Stomach (tissue), 9 donors: ENCODE data around the gene LAMTOR2. TPM values are rescaled to one million over a fixed set of nuclear protein-coding genes. Genes with fewer than 3 reads are reported as not detected.

Source experiments
- DNase-seq, 2 donors: peaks; one replicate each; pipeline versions ENCODE4 v3.0.0 to v3.0.0-alpha.2; 2013 to 2019
- H3K27ac ChIP-seq, 5 donors: fragments of 200-600 bp in 4 of 5; sonication (generic) in 4 of 5; one replicate each; pipeline ENCODE4 v1.5.1; 2013 to 2019; ENCODE audit warnings: mild to moderate bottlenecking in 1 of 5, moderate library complexity in 1 of 5
- H3K27me3 ChIP-seq, 3 donors: fragments of 200-600 bp; sonication (generic); one replicate each; pipeline ENCODE4 v1.5.1; 2017 to 2019; ENCODE audit warnings: mixed run types in 1 of 3
- H3K36me3 ChIP-seq, 4 donors: fragments of 200-600 bp; sonication (generic); 1 replicate in 3 of 4; 2 replicates in 1 of 4; pipeline ENCODE4 v1.5.1; 2016 to 2019
- H3K4me1 ChIP-seq, 4 donors: fragments of 200-600 bp; sonication (generic); one replicate each; pipeline ENCODE4 v1.5.1; 2016 to 2019
- H3K4me3 ChIP-seq, 4 donors: fragments of 200-600 bp; sonication (generic) in 3 of 4; one replicate each; pipeline ENCODE4 v1.5.1; 2016 to 2019; ENCODE audit warnings: mild to moderate bottlenecking in 1 of 4
- H3K9me3 ChIP-seq, 4 donors: fragments of 200-600 bp; sonication (generic); one replicate each; pipeline ENCODE4 v1.5.1; 2016 to 2019
- CTCF ChIP-seq, 7 experiments: fragments of 450-650 bp in 4 of 7; fragments of 200-600 bp in 3 of 7; sonication (generic) in 3 of 7; IDR thresholded peaks; one replicate each; pipeline ENCODE4 v1.5.1; 2016 to 2019; ENCODE audit warnings: antibody characterized with exemption in 7 of 7, control low read depth in 2 of 7, mild to moderate bottlenecking in 1 of 7
- EP300 ChIP-seq: sonication (generic); formaldehyde crosslinking; IDR thresholded peaks from one replicate; pipeline ENCODE4 v1.6.1; 2017; ENCODE audit warnings: antibody characterized with exemption
- POLR2A ChIP-seq, 4 donors: fragments of 450-650 bp; IDR thresholded peaks; one replicate each; pipeline ENCODE4 v1.6.1; 2016; ENCODE audit warnings: antibody characterized with exemption in 4 of 4, control low read depth in 2 of 4, mild to moderate bottlenecking in 1 of 4, moderate library complexity in 1 of 4
- POLR2AphosphoS5 ChIP-seq, 3 donors: sonication (generic); formaldehyde crosslinking; IDR thresholded peaks; one replicate each; pipeline ENCODE4 v1.6.1; 2016; ENCODE audit warnings: antibody characterized with exemption in 3 of 3
- WGBS, 5 donors: extraction: QIAGEN DNeasy Blood & Tissue Kit in 3 of 5; methylation state at CpG; one replicate each; pipeline versions ENCODE4 v1.1.5 to v1.1.7; 2013 to 2018; 5-methylcytosine and 5-hydroxymethylcytosine counted together
- intact Hi-C: fragments of 100-400 bp; cut with DNase I; formaldehyde crosslinking; loops from one replicate; pipeline ENCODE4 v1.15.1; 2023; ENCODE audit warnings: low total_unique reads
- polyA plus RNA-seq, 3 donors: library from polyadenylated mRNA; stranded (reverse); fragments of 200-250 nt; gene quantifications; one replicate each; pipeline ENCODE4 v1.2.3, GENCODE V29; 2013
- total RNA-seq, 5 donors: library from RNA; depleted of rRNA; stranded (reverse); fragments of >200 nt; gene quantifications; one replicate each; pipeline versions ENCODE4 v1.1.0 to v1.2.3, GENCODE V29; 2014 to 2016
- donor health status: healthy with polysubstance abuse.
- donor health status: Bipolar disorder and iron deficiency.
- donor health status: healthy.

Gene LAMTOR2
- total and polyA plus RNA-seq, 8 donors = 7.0 to 170 (median 40.6) TPM; not detected in 1

- TF ChIP-seq EP300 (no peak), POLR2A (IDR thresholded peaks at IDR 0.05) (peak in 2 of 4 donors; percentile 39 to 64), CTCF (IDR thresholded peaks at IDR 0.05) (peak in 1 of 7 experiments; percentile 8), POLR2AphosphoS5 (IDR thresholded peaks at IDR 0.05) (peak in 2 of 3 donors; percentile 76 to 85)
- Histone ChIP-seq H3K9me3 (no peaks in the 10 kb centered on the region), H3K4me3 (peak within 1 kb of the TSS; percentile 36 to 54 (median 44)), H3K27ac (peak within 1 kb of the TSS; percentile 71 to 86 (median 81)), H3K27me3 (no peaks in the 10 kb centered on the region), H3K36me3 (peaks cover 7 to 19% (median 17%) of the 10 kb centered on the region in 4 donors), H3K4me1 (peaks cover 4 to 29% (median 11%) of the 10 kb centered on the region in 4 donors)
- 19 to 44% (median 29%) methylated on average over 11 of the region's 11 CpGs for WGBS, 5 donors
- peak; percentile 88 to 96 for DNase-seq
- intact Hi-C loops = no loop called here
These were observed 6.5 kb downstream of the LAMTOR2 start, which contains the start of gene RAB25 for GRCh38 chr1:156060937-156061636. Gene RAB25 (plus strand): TSS chr1:156061160. CDS start chr1:156061401, 241 bp downstream.

- Histone ChIP-seq H3K27me3 (no peaks in the 10 kb centered on the region), H3K27ac (peak overlapping the region; percentile 71 to 86 (median 81)), H3K4me1 (peaks cover 0 to 25% (median 6%) of the 10 kb centered on the region in 4 donors), H3K9me3 (no peaks in the 10 kb centered on the region), H3K36me3 (peaks cover 7 to 21% (median 17%) of the 10 kb centered on the region in 4 donors), H3K4me3 (peak overlapping the region; percentile 36 to 54 (median 44))
- TF ChIP-seq POLR2AphosphoS5 (IDR thresholded peaks at IDR 0.05) = peak in 1 of 3 donors; percentile 16
- TF ChIP-seq POLR2A (IDR thresholded peaks at IDR 0.05) = no peak
- WGBS, 5 donors = 50 to 58% (median 52%) methylated on average over 3 of the region's 3 CpGs
- DNase-seq = peak in 1 of 2 donors; percentile 40
- intact Hi-C loops = no loop called here
These were observed 7.6 kb downstream of the LAMTOR2 start for GRCh38 chr1:156062189-156062588.

- WGBS, 5 donors = 44 to 64% (median 57%) methylated on average over 2 of the region's 2 CpGs
- H3K36me3 ChIP-seq = peaks cover 0 to 24% (median 14%) of the 10 kb centered on the region in 4 donors
- intact Hi-C loops = no loop called here
- H3K4me1 ChIP-seq = peaks cover 0 to 22% (median 6%) of the 10 kb centered on the region in 4 donors
- TF ChIP-seq POLR2AphosphoS5 (IDR thresholded peaks at IDR 0.05) (no peak), POLR2A (IDR thresholded peaks at IDR 0.05) (no peak), EP300 (no peak), CTCF (IDR thresholded peaks at IDR 0.05) (no peak)
- no peaks in the 10 kb centered on the region for H3K9me3 ChIP-seq
- peak overlapping the region in 2 of 5 donors; percentile 18 to 81 for H3K27ac ChIP-seq
- peak overlapping the region in 1 of 4 donors; percentile 18 for H3K4me3 ChIP-seq
- DNase-seq = no peak
- H3K27me3 ChIP-seq = no peaks in the 10 kb centered on the region
These were observed 9.4 kb downstream of the LAMTOR2 start for GRCh38 chr1:156063997-156064285.

GRCh38 chr1:156064615-156065014 is 10.0 kb downstream of the LAMTOR2 start:
- H3K9me3 ChIP-seq = no peaks in the 10 kb centered on the region
- no peak overlapping the region for H3K27ac ChIP-seq
- WGBS, 5 donors = 89 to 100% (median 95%) methylated on average over 2 of the region's 2 CpGs
- intact Hi-C loops = no loop called here
- peaks cover 0 to 22% (median 6%) of the 10 kb centered on the region in 4 donors for H3K4me1 ChIP-seq
- no peaks in the 10 kb centered on the region for H3K27me3 ChIP-seq
- H3K36me3 ChIP-seq = peaks cover 0 to 29% (median 15%) of the 10 kb centered on the region in 4 donors
- TF ChIP-seq POLR2A (IDR thresholded peaks at IDR 0.05) (no peak), POLR2AphosphoS5 (IDR thresholded peaks at IDR 0.05) (no peak), EP300 (no peak)
- DNase-seq = no peak
- H3K4me3 ChIP-seq = no peak overlapping the region

- no peaks in the 10 kb centered on the region for H3K9me3 ChIP-seq
- DNase-seq = no peak
These were observed 10.6 kb downstream of the LAMTOR2 start for GRCh38 chr1:156065212-156065611.

More at GRCh38 chr1:156065212-156065611, 10.6 kb downstream of the LAMTOR2 start:
- Histone ChIP-seq H3K4me3 (no peak overlapping the region), H3K36me3 (peaks cover 0 to 35% (median 21%) of the 10 kb centered on the region in 4 donors), H3K27me3 (peaks cover 0 to 3% (median 0%) of the 10 kb centered on the region in 3 donors), H3K27ac (no peak overlapping the region), H3K4me1 (peaks cover 0 to 22% (median 6%) of the 10 kb centered on the region in 4 donors)
- intact Hi-C loops = no loop called here
- WGBS, 5 donors = 76 to 88% (median 81%) methylated on average over 3 of the region's 3 CpGs
- TF ChIP-seq CTCF (IDR thresholded peaks at IDR 0.05) (no peak), EP300 (no peak), POLR2AphosphoS5 (IDR thresholded peaks at IDR 0.05) (no peak), POLR2A (IDR thresholded peaks at IDR 0.05) (no peak)
